GM13977 (cell line): ENCODE results near the gene CTIF.
"Not testable (repeated sequence)": the region's sequence is repeated elsewhere in the genome, so short reads cannot be mapped to it uniquely, and the experiment has no call there.

ENCODE experiments used
- DNase-seq: peaks from one replicate; pipeline ENCODE4 v3.0.0; 2012; ENCODE audit warnings: low spot score
- CTCF ChIP-seq: IDR thresholded peaks from 2 replicates; pipeline ENCODE4 v1.5.1; 2012; ENCODE audit warnings: mild to moderate bottlenecking, control low read depth; ENCODE audit not compliant: insufficient read depth; ENCODE audit errors: extremely low read depth, missing control alignments
- in situ Hi-C: fragments of 300-500 bp; cut with MboI; formaldehyde crosslinking; loops from one replicate; pipeline ENCODE4 v1.12.0; 2022; ENCODE audit warnings: low sequenced_read_pairs, low pct_unique_long_range_greater_than_20kb, mixed read lengths, inconsistent platforms; ENCODE audit not compliant: unreplicated experiment

The CTIF gene

GRCh38 chr18:48646976-48647375 is 108.1 kb downstream of the CTIF start:
- no peak for TF ChIP-seq CTCF
- in situ Hi-C loops: loop anchor here (10.0 kb wide), 1 partner anchor 162 kb away; no protein-coding TSS in a partner anchor
- DNase-seq: no peak

- no peak for TF ChIP-seq CTCF
- in situ Hi-C loops: loop anchor here (10.0 kb wide), 1 partner anchor 164 kb away; no protein-coding TSS in a partner anchor
- no peak for DNase-seq
These were observed 110.4 kb downstream of the CTIF start for GRCh38 chr18:48649231-48649630.

- in situ Hi-C loops, DNase-seq: not testable (repeated sequence)
These were observed 115.8 kb downstream of the CTIF start for GRCh38 chr18:48654591-48654990.

GRCh38 chr18:48655508-48655907 is 116.7 kb downstream of the CTIF start:
- no peak for TF ChIP-seq CTCF
- in situ Hi-C loops: no loop called here
- DNase-seq: no peak

- no peak for TF ChIP-seq CTCF
- in situ Hi-C loops: no loop called here
- DNase-seq: no peak
These were observed 117.3 kb downstream of the CTIF start for GRCh38 chr18:48656176-48656575.

GRCh38 chr18:48656582-48656981 is 117.8 kb downstream of the CTIF start:
- in situ Hi-C loops: no loop called here
- TF ChIP-seq CTCF: no peak
- DNase-seq: no peak

GRCh38 chr18:48657447-48658120 is 118.8 kb downstream of the CTIF start:
- DNase-seq: no peak
- TF ChIP-seq CTCF: no peak
- in situ Hi-C loops: no loop called here
